Effector CD8-positive, alpha-beta T cell (primary cell): ENCODE results near the gene MT3.
"Not testable (repeated sequence)": the region's sequence is repeated elsewhere in the genome, so short reads cannot be mapped to it uniquely, and the experiment has no call there.

Experiments
- DNase-seq: peaks from one replicate; lab custom pipeline; 2025; lab: John Stamatoyannopoulos, UW

MT3 gene

DNA sequence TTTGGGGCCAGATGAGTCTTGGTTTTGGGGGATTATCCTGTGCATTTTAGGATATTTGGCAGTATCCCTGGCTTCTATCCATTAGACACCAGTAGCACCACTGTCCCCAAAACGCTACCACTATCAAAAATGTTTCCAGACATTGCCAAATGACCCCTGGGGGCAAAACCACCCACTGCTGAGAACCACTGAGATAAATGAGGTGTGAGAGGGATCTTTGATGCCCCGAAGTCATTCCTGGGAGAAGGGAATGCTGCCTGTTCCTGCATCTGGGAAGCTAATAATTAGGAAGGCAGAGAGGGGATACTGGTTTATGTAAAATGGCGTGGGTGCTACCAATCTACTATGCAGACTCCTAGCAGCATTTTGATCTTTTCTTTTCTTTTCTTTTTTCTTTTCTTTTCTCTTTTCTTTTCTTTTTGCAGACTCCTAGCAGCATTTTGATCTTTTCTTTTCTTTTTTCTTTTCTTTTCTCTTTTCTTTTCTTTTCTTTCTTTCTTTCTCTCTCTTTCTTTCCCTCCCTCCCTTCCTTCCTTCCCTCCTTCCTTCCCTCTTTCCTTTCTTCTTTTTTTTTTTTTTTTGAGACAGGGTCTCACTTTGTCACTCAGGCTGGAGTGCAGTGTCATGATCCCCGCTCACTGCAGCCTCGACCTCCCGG lies 8.8 kb upstream of the MT3 start:
- DNase-seq: no peak

GRCh38 chr16:56582911-56583310 lies 6.4 kb upstream of the MT3 start:
- not testable (repeated sequence) for DNase-seq

GRCh38 chr16:56583351-56584168 lies 5.8 kb upstream of the MT3 start:
- no peak for DNase-seq

DNA sequence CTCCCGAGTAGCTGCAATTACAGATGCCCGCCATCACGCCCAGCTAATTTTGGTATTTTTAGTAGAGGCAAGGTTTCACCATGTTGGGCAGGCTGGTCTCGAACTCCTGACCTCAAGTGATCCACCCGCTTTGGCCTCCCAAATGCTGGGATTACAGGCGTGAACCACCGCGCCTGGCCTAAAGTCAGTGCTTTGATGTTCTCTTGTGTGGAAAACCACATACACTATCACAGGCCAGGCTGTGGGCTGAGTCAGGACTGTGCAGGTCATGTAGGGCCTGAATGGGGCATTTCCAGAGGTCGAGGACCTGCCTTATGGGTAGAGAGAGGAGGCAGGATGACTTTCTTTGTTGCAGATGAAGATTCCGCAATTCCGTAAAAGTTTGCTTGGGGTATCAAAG lies 5.1 kb upstream of the MT3 start:
- DNase-seq: no peak

GRCh38 chr16:56588781-56589140 lies 567 bp upstream of the MT3 start:
- no peak for DNase-seq

DNA sequence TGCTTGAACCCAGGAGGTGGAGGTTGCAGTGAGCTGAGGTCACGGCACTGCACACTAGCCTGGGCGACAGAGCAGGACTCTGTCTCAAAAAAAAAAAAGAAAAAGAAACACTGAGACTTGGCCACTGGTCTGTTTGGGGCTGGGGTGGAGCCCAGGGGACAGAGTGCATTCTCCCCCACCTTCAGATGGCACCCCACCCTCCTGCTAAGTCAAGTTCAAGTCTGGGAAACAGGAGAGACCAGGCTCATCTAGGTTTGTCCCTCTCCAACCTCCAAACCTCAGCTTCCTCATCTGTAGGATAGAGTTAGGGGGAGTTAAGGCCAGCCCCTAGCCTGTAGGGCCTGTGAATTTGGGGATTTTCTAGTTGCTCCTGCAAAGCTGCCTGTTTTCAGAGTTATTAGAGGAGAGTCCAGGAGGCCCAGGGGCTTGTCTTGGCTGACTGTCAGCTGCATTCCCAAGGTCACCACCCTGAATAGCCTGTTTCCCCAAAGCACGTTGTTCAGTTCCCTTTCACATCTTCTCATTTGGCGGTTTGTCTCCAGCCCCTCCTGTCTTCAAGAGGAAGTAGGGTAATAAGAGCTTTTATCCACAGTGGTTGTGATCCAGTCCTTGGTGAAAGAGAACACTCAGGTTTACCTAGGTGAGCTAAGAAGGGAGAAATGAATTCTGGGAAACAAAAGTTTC lies 2.2 kb downstream of the MT3 start:
- DNase-seq: no peak

GRCh38 chr16:56593573-56594291 lies 4.4 kb downstream of the MT3 start:
- DNase-seq: no peak

DNA sequence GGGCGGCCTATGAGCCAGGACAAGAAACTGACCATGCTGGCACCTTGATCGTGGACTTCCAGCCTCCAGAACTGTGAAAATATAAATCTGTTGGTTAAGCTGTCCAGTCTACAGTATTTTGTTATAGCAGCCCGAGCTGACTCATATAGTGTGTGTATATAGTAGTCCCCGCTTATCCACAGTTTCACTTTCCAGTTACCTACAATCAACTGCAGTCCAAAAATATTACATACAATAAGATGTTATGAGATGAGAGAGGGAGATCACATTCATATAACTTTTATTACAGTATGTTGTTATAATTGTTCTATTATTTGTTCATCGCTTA lies 4.9 kb downstream of the MT3 start:
- DNase-seq: no peak

DNA sequence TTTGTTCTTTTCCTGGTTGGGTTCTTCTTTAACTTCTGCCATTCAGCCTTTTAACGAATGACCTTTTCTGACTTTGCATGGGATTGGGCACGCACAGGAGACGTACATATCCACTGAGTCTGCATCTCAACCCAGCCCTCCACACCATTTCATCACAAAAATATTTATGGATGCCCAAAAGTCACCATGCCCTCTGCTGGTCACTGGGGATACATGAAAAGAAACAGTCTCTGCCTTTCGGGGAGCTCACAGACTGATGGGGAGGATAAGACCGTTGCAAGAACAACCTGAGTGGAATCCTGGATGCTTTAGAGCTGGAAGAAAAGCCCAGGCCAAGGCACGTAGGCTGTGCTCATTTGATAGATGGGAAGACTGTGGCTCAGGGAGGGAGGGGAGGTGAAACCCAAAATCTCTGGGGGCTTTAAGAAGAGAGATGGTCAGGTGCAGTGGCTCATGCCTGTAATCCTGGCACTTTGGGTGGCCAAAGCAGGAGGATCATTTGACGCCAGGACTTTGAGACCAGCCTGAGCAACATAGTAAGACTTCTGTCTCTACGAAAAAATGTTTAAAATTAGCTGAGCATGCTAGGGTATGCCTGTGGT lies 11.2 kb downstream of the MT3 start:
- no peak for DNase-seq

DNA sequence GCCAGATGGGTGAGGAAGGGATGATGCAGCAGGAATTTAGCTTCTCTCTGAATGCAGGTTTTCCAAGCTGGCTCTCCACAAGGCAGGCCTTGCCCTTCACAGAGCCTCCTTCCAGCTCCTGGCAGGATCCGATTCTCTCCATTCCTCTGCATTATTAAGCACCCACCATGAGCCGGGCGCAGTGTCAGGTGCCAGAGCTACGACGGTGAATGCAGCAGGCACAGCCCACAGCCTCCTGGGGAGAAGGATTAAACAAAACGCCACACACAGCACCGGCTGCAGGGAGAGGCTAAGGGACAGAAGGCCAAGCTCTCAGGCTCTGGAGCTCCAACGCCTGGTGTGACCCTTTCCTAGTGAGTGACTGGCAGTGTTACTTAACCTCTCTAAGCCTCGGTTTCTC lies 12.0 kb downstream of the MT3 start:
- no peak for DNase-seq

DNA sequence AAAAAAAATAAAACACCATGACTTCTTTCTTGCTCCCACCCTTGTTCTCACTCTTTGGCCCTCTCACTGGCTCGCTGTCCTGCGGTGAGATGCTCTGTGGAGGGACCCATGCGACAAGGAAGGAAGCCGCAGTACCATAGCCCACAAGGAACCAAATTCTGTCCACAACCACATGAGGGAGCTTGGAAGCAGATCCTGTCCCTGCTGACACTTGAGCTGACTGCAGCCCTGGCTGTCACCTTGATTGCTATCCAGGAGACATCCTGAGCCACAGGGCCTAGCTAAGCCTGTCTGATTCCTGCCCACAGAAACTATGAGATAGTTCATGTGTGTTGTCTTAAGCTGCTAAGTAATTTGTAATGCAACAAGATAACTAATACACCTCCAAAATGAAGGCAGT lies 14.3 kb downstream of the MT3 start:
- no peak for DNase-seq

GRCh38 chr16:56604966-56605365 lies 15.6 kb downstream of the MT3 start:
- no peak for DNase-seq

DNA sequence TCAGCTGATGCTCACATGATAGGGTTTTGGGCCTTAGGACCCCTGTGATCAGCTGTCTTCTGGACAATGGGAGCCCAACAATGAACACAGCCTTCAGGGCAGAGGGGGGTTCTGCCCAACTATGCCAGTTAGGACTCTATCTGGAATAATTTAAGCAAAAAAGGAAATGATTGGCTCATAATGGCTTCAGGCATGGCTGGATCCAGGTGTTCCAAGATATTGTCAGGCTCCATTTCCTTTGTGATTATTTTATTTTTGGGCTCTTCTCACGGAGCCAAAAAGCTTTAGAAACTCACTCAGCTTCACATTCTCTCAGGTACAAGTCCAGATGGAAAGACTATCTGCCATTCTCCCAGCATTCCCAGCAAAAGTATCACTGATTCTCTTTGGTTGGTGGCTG lies 16.1 kb downstream of the MT3 start:
- DNase-seq: no peak

DNA sequence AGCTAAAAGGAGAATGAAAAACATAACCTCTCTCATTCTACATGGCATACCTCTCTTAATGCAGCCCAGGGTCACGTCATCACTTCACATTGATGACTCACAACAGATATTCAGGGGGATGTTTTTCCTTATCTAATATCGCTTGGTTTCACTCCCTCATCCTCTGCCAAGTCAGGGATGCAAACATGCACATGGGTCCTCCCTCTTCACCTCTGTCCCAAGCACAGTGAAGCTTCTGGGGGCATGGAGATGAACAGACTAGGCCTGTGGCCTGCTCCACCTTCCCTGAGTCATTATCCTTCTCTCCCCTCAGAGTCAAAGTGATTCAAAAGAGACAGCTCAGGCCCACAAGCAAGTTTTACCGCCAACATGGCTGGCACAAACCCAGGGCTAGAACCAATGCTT lies 16.7 kb downstream of the MT3 start:
- DNase-seq: no peak

- DNase-seq: no peak
These were observed 17.3 kb downstream of the MT3 start for GRCh38 chr16:56606476-56607108.

GRCh38 chr16:56607109-56607618 lies 17.8 kb downstream of the MT3 start:
- DNase-seq: no peak

- no peak for DNase-seq
These were observed 18.3 kb downstream of the MT3 start for GRCh38 chr16:56607675-56608042.

DNA sequence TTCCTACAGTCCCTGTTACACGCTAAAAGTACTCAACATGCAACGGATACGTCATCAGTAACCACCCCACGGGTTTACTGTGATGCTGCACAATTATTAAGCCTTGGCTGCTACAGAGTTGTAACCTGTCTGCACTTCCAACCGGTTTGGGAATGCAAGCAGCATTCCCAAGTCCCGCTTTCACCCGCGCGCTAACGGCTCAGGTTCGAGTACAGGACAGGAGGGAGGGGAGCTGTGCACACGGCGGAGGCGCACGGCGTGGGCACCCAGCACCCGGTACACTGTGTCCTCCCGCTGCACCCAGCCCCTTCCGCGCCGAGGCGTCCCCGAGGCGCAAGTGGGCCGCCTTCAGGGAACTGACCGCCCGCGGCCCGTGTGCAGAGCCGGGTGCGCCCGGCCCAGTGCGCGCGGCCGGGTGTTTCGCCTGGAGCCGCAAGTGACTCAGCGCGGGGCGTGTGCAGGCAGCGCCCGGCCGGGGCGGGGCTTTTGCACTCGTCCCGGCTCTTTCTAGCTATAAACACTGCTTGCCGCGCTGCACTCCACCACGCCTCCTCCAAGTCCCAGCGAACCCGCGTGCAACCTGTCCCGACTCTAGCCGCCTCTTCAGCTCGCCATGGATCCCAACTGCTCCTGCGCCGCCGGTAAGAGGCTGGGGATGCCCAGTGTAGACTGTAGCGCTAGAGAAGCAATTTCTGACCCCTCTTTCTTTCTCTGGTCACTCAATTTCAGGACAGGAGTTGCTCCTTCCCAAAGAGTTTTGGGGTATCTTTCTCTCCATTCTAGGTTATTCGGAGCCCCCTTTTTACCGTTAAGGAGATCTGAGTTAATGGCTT lies 18.9 kb downstream of the MT3 start, which contains the start of gene MT2A:
Gene MT2A, plus strand, starts transcription at position 542 of the 833 bp plus-strand sequence. Its CDS starts 72 bp downstream, at position 614.
- DNase-seq: peak; percentile 71

DNA sequence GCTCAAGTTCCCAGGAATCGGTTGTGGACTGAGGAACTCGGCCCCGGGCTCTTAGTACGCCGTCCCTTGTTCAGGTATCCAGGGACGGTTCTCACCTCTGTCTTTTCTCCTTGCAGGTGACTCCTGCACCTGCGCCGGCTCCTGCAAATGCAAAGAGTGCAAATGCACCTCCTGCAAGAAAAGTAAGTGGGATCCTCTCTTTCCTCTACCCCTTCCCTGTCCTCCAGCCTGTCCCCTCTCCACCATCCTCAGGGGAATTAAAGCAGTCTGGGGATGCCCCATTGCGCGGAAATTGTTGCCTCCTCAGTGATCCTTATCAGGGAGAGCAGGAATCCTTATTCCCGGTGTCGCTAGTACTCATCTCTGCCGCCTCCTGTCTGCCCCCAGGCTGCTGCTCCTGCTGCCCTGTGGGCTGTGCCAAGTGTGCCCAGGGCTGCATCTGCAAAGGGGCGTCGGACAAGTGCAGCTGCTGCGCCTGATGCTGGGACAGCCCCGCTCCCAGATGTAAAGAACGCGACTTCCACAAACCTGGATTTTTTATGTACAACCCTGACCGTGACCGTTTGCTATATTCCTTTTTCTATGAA lies 19.6 kb downstream of the MT3 start:
- DNase-seq: no peak

DNA sequence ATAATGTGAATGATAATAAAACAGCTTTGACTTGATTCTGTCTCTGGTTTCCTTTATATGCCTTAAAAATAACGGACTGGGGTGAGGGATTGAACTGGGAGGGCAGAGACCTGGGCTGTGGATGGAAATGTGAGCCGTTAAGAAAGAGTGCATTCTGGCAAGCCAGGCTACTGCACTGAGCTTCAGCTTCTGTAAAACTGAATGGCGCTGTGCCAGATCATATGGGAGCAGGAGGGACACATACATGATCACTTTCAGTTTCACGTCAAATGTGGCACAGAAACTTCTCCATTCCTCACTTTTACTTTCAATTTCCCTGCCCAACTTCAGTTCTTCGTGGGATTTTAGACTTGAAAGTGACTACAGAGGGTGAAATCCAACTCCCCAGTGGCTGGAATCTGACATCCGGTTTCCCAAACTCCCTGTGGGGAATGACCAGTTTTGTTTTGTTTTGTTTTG lies 20.2 kb downstream of the MT3 start:
- peak; percentile 52 for DNase-seq
